ENCODE measurements around the gene BRD4.

DNA sequence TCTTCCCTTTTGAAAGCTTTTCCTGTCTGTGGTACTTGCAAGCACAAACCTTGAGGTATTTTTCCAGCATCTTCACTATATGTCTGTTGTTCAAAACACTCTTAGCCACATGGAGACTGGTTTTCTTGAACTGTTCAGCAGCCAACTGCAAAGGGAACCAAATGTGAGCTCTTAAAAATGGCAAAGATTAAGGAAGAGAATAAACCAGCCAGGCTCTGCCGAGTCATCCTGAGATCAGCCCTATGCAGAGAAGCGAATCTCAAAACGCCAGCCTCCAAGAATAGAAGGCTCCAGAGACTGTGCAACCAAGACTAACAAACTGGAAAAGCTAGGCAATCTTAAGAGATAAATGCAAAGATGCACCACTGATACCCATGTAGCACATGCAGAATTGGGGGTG, 26.6 kb upstream of the BRD4 start:
- TF ChIP-seq, protein P1, sequence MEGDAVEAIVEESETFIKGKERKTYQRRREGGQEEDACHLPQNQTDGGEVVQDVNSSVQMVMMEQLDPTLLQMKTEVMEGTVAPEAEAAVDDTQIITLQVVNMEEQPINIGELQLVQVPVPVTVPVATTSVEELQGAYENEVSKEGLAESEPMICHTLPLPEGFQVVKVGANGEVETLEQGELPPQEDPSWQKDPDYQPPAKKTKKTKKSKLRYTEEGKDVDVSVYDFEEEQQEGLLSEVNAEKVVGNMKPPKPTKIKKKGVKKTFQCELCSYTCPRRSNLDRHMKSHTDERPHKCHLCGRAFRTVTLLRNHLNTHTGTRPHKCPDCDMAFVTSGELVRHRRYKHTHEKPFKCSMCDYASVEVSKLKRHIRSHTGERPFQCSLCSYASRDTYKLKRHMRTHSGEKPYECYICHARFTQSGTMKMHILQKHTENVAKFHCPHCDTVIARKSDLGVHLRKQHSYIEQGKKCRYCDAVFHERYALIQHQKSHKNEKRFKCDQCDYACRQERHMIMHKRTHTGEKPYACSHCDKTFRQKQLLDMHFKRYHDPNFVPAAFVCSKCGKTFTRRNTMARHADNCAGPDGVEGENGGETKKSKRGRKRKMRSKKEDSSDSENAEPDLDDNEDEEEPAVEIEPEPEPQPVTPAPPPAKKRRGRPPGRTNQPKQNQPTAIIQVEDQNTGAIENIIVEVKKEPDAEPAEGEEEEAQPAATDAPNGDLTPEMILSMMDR (IDR thresholded peaks at IDR 0.05 in 4 of 5, conservative IDR thresholded peaks at IDR 0.05 in 1 of 5): no peak
- no peak for TF ChIP-seq POLR2A (IDR thresholded peaks at IDR 0.05)

All from gastrocnemius medialis (tissue), 4 donors.